GM19193 (cell line): ENCODE results near the gene KREMEN2.

ENCODE experiments used
- POLR2A ChIP-seq: IDR thresholded peaks from 4 replicates; pipeline ENCODE4 v1.6.1; 2011; ENCODE audit not compliant: insufficient read depth, insufficient read length; ENCODE audit errors: extremely low read depth

The KREMEN2 gene

GRCh38 chr16:2963723-2964474, at the start of gene KREMEN2:
KREMEN2 (plus strand) TSS chr16:2964275; CDS start chr16:2964521, 246 bp downstream.
- TF ChIP-seq POLR2A, result no peak

- TF ChIP-seq POLR2A, result no peak
Observed at GRCh38 chr16:2915196-2915929, 48.7 kb upstream of the KREMEN2 start.

- no peak for TF ChIP-seq POLR2A
Observed at GRCh38 chr16:2919511-2920255, 44.4 kb upstream of the KREMEN2 start.

- no peak for TF ChIP-seq POLR2A
Observed at GRCh38 chr16:2923481-2923880, 40.6 kb upstream of the KREMEN2 start.

- TF ChIP-seq POLR2A, result no peak
Observed at GRCh38 chr16:2924901-2925755, 38.9 kb upstream of the KREMEN2 start.

GRCh38 chr16:2925951-2926649, 38.0 kb upstream of the KREMEN2 start:
- no peak for TF ChIP-seq POLR2A

GRCh38 chr16:2926650-2926999, 37.5 kb upstream of the KREMEN2 start:
- TF ChIP-seq POLR2A, result no peak

- no peak for TF ChIP-seq POLR2A
Observed at GRCh38 chr16:2927010-2927646, 36.9 kb upstream of the KREMEN2 start.

- no peak for TF ChIP-seq POLR2A
Observed at GRCh38 chr16:2928796-2929195, 35.3 kb upstream of the KREMEN2 start.

- no peak for TF ChIP-seq POLR2A
Observed at GRCh38 chr16:2929693-2930092, 34.4 kb upstream of the KREMEN2 start.

- no peak for TF ChIP-seq POLR2A
Observed at GRCh38 chr16:2930236-2930635, 33.8 kb upstream of the KREMEN2 start.

GRCh38 chr16:2933136-2933535, 30.9 kb upstream of the KREMEN2 start:
- TF ChIP-seq POLR2A, result no peak

GRCh38 chr16:2933701-2934100, 30.4 kb upstream of the KREMEN2 start:
- TF ChIP-seq POLR2A, result no peak

- TF ChIP-seq POLR2A, result no peak
Observed at GRCh38 chr16:2934450-2934849, 29.6 kb upstream of the KREMEN2 start.
